Small intestine (tissue), 7 donors: ENCODE data around the gene DIP2B. TPM values are rescaled to one million over a fixed set of nuclear protein-coding genes. Genes with fewer than 3 reads are reported as not detected.

Source experiments
- DNase-seq, 2 donors: peaks; one replicate each; pipeline versions ENCODE4 v3.0.0 to v3.0.0-alpha.2; 2013
- FAIRE-seq: peaks from 2 replicates; lab custom pipeline; 2012; peaks lifted over from hg19 to GRCh38; lab: Jason Lieb, UNC
- H3K27ac ChIP-seq, 3 donors: one replicate each; pipeline ENCODE4 v1.5.1; 2013; ENCODE audit warnings: low read length in 2 of 3, mild to moderate bottlenecking in 2 of 3, control low read depth in 1 of 3, inconsistent platforms in 1 of 3, low read depth in 1 of 3, moderate library complexity in 1 of 3
- H3K27me3 ChIP-seq, 3 donors: one replicate each; pipeline ENCODE4 v1.6.1; 2013; ENCODE audit warnings: low read length in 3 of 3, inconsistent platforms in 1 of 3; ENCODE audit not compliant: control insufficient read depth in 3 of 3, insufficient read depth in 3 of 3
- H3K36me3 ChIP-seq, 3 donors: one replicate each; pipeline ENCODE4 v1.6.1; 2013; ENCODE audit warnings: low read length in 3 of 3, inconsistent platforms in 1 of 3, low read depth in 1 of 3, mild to moderate bottlenecking in 1 of 3, moderate library complexity in 1 of 3; ENCODE audit not compliant: control insufficient read depth in 3 of 3, insufficient read depth in 2 of 3
- H3K4me1 ChIP-seq, 3 donors: one replicate each; pipeline ENCODE4 v1.6.1; 2013; ENCODE audit warnings: low read length in 2 of 3, inconsistent platforms in 1 of 3, low read depth in 1 of 3, mild to moderate bottlenecking in 1 of 3, moderate library complexity in 1 of 3; ENCODE audit not compliant: control insufficient read depth in 3 of 3, insufficient read depth in 2 of 3
- H3K4me3 ChIP-seq, 3 donors: one replicate each; pipeline ENCODE4 v1.5.1; 2013; ENCODE audit warnings: low read length in 3 of 3, control low read depth in 1 of 3, inconsistent platforms in 1 of 3, low read depth in 1 of 3, mild to moderate bottlenecking in 1 of 3, moderate library complexity in 1 of 3
- H3K9me3 ChIP-seq, 2 donors: one replicate each; pipeline ENCODE4 v1.6.1; 2013; ENCODE audit warnings: low read depth in 1 of 2, low read length in 1 of 2; ENCODE audit not compliant: control insufficient read depth in 2 of 2, insufficient read depth in 1 of 2
- WGBS, 3 donors: extraction: QIAGEN DNeasy Blood & Tissue Kit; methylation state at CpG; one replicate each; pipeline ENCODE4 v1.1.7; 2013; 5-methylcytosine and 5-hydroxymethylcytosine counted together
- polyA plus RNA-seq, 4 donors: library from polyadenylated mRNA; stranded (reverse) in 3 of 4; unstranded in 1 of 4; fragments of 200-250 nt in 3 of 4; fragments of 120-200 nt in 1 of 4; gene quantifications; one replicate each; pipeline versions ENCODE4 v1.2.1 to v1.2.3, GENCODE V29; 2013
- donor health status: healthy with polysubstance abuse.
- donor health status: control.
- donor health status: control.
- donor health status: Bipolar disorder and iron deficiency.
- donor health status: healthy.

The DIP2B gene
- polyA plus RNA-seq, 4 donors, result 6.3 to 18.1 (median 6.9) TPM

DNA sequence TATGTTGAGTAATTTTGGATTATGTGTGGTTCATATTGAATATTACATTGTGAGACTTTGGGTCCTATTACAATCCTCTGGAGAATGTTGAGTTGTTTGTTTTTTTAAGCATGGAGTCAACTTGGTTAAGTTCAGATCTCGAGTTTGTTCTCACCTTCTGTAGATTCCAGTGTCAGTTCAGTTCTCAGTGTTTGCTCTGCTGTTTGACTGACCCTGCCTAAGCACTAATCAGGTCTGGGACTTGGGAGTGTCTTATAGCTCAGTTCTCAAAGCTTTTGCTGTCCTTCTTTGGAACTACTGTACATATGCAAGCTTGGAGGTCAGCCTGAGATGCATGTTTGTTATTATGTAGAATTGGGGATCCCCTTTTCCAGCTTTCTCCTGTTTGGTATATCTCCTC, 63.1 kb downstream of the DIP2B start:
- Histone ChIP-seq H3K4me1 (peaks cover 0 to 8% (median 6%) of the 10 kb centered on the region in 3 donors), H3K4me3 (no peak overlapping the region), H3K9me3 (peaks cover 0 to 3% of the 10 kb centered on the region in 2 donors), H3K27ac (peak overlapping the region in 1 of 3 donors; percentile 43), H3K27me3 (no peaks in the 10 kb centered on the region), H3K36me3 (no peaks in the 10 kb centered on the region)
- FAIRE-seq (no peak), DNase-seq (peak in 1 of 2 donors; percentile 14)
- WGBS, 3 donors, result 30 to 49% (median 39%) methylated on average over 1 of the region's 1 CpG

DNA sequence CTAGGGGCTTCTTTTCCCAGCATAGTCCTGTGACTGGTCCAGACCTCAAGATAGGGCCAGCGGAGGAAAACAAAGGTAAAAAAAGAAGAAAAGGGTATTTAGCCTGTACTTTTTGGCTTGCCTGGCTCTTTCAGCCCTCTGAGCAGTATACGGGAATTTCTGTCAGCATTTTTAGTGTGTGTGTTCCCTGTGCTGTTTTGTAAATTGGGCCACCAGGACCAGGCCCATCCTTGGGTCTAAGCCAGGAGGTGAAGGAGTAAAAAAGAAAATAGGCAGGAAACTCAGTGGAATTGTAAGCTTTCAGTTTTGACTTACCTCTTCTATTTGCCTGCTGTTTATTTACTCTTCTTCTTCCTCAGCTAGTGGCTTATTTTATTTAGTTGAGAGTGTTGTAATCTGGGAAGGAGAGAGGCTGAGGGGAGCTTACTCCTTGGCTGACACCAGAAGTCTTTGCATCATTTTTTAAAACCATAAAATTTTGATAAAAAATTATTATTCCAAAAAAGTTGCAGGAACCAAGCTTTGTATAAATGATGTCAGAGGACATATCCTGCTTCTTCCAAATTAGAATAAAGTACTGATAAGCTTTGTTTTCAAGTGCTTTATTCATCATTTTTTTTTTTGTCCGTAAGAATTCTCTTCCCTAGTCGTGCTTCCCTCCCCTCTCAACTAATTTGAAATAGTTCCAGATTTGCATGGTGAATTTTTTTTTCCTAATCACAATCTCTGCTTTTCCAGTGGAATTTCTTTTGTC, 63.7 kb downstream of the DIP2B start:
- peaks cover 0 to 3% of the 10 kb centered on the region in 2 donors for H3K9me3 ChIP-seq
- 54 to 81% (median 70%) methylated on average over 4 of the region's 4 CpGs for WGBS, 3 donors
- peaks cover 0 to 12% (median 6%) of the 10 kb centered on the region in 3 donors for H3K4me1 ChIP-seq
- H3K36me3 ChIP-seq, result no peaks in the 10 kb centered on the region
- no peaks in the 10 kb centered on the region for H3K27me3 ChIP-seq
- H3K4me3 ChIP-seq, result no peak overlapping the region
- DNase-seq (no peak), FAIRE-seq (no peak)
- H3K27ac ChIP-seq, result peak overlapping the region in 1 of 3 donors; percentile 43

GRCh38 chr12:50569321-50569720, 64.5 kb downstream of the DIP2B start:
- DNase-seq, result no peak
- no peaks in the 10 kb centered on the region for H3K36me3 ChIP-seq
- FAIRE-seq, result no peak
- no peaks in the 10 kb centered on the region for H3K27me3 ChIP-seq
- peaks cover 0 to 3% of the 10 kb centered on the region in 2 donors for H3K9me3 ChIP-seq
- WGBS, 3 donors, result 66 to 70% (median 68%) methylated on average over 2 of the region's 2 CpGs
- H3K27ac ChIP-seq, result no peak overlapping the region
- peaks cover 0 to 14% (median 8%) of the 10 kb centered on the region in 3 donors for H3K4me1 ChIP-seq
- no peak overlapping the region for H3K4me3 ChIP-seq

DNA sequence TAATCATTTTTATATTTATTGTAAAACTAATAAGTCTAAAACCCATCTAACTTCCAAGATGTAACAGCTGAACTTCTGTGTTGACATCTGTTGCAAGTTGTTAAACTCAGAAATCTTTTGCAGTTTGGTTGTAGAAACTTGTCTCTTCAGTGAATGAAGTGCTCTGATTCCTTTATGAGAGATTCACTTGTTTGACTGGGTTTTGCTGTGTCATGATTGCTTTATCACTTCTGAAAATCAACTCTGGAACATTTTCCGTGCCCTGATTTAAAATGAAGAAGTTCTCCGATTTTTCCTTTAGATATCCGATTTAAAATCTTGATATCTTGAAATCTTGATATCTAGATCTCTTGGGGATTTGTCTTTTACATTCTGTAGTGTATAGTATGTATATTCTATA, 65.1 kb downstream of the DIP2B start:
- no peaks in the 10 kb centered on the region for H3K36me3 ChIP-seq
- no peak for FAIRE-seq
- H3K4me3 ChIP-seq, result no peak overlapping the region
- no peaks in the 10 kb centered on the region for H3K27me3 ChIP-seq
- DNase-seq, result no peak
- peaks cover 0 to 3% of the 10 kb centered on the region in 2 donors for H3K9me3 ChIP-seq
- H3K27ac ChIP-seq, result no peak overlapping the region
- peaks cover 0 to 18% (median 12%) of the 10 kb centered on the region in 3 donors for H3K4me1 ChIP-seq
- WGBS, 3 donors, result 82 to 89% (median 84%) methylated on average over 3 of the region's 3 CpGs

DNA sequence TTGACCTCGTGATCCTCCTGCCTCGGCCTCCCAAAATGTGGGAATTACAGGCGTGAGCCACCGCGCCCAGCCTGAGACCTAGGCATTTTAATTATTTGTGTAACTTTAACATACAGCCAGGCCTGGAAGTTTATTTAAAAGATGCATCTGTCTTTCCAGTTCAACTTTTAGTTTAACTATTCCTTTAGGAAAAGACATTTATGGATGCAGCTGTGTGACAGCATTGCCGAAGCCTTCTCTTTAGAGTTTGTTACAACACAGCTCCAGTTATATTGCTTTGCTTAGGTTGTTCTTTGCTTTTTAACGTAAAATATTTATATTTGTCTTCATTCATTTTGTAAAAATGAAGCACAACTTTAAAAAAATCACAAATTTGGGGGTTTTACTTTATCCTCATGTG, 67.0 kb downstream of the DIP2B start:
- Histone ChIP-seq H3K27me3 (no peaks in the 10 kb centered on the region), H3K9me3 (peaks cover 0 to 3% of the 10 kb centered on the region in 2 donors), H3K27ac (no peak overlapping the region), H3K36me3 (peaks cover 0 to 2% (median 0%) of the 10 kb centered on the region in 3 donors), H3K4me3 (no peak overlapping the region), H3K4me1 (peaks cover 0 to 18% (median 14%) of the 10 kb centered on the region in 3 donors)
- FAIRE-seq, result no peak
- no peak for DNase-seq
- 90 to 95% (median 90%) methylated on average over 7 of the region's 7 CpGs for WGBS, 3 donors

DNA sequence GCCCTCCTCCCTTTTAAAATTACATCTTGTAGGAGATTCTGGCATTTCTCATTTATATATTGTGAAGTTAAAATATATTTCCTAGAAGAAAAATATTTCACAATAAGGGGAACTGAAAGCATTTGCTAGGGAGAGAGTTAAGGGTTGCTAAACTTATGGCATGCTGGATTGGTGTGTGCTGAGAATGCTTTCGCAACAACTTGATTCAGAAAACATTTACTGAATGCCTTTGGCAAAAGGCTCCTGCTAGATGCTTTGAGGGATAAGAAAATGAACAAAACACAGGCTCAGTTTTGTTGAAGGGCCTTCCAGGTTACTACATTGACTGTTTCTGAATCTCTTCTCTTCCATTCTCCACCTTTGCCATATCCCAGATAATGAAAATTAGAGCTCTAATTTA, 67.5 kb downstream of the DIP2B start:
- WGBS, 3 donors, result 66 to 97% (median 78%) methylated on average over 1 of the region's 1 CpG
- Histone ChIP-seq H3K27ac (no peak overlapping the region), H3K36me3 (peaks cover 0 to 2% (median 0%) of the 10 kb centered on the region in 3 donors), H3K9me3 (peaks cover 0 to 3% of the 10 kb centered on the region in 2 donors), H3K4me1 (peaks cover 0 to 18% (median 14%) of the 10 kb centered on the region in 3 donors), H3K27me3 (no peaks in the 10 kb centered on the region), H3K4me3 (no peak overlapping the region)
- FAIRE-seq (no peak), DNase-seq (peak in 1 of 2 donors; percentile 12)

GRCh38 chr12:50572760-50573159, 68.0 kb downstream of the DIP2B start:
- FAIRE-seq, result no peak
- peaks cover 0 to 3% of the 10 kb centered on the region in 2 donors for H3K9me3 ChIP-seq
- H3K4me1 ChIP-seq, result peaks cover 0 to 18% (median 14%) of the 10 kb centered on the region in 3 donors
- no peaks in the 10 kb centered on the region for H3K27me3 ChIP-seq
- no peak for DNase-seq
- H3K4me3 ChIP-seq, result no peak overlapping the region
- H3K27ac ChIP-seq, result no peak overlapping the region
- peaks cover 0 to 2% (median 0%) of the 10 kb centered on the region in 3 donors for H3K36me3 ChIP-seq
- WGBS, 3 donors, result 89 to 90% (median 89%) methylated on average over 3 of the region's 3 CpGs

GRCh38 chr12:50573271-50573670, 68.5 kb downstream of the DIP2B start:
- FAIRE-seq (no peak), DNase-seq (no peak)
- Histone ChIP-seq H3K9me3 (peaks cover 0 to 3% of the 10 kb centered on the region in 2 donors), H3K36me3 (peaks cover 0 to 2% (median 0%) of the 10 kb centered on the region in 3 donors), H3K27ac (no peak overlapping the region), H3K4me3 (no peak overlapping the region), H3K4me1 (peaks cover 0 to 15% (median 13%) of the 10 kb centered on the region in 3 donors), H3K27me3 (no peaks in the 10 kb centered on the region)
- WGBS, 3 donors, result 97 to 100% (median 100%) methylated on average over 2 of the region's 2 CpGs
